ENCODE measurements around the gene CDADC1. TPM values are rescaled to one million over a fixed set of nuclear protein-coding genes. Genes with fewer than 3 reads are reported as not detected.
A peak's percentile ranks its signal among the peaks of the same experiment; 100 is the strongest.

The CDADC1 gene
- total RNA-seq, 3 donors from 2014 or later = 7.6 to 14.1 (median 7.9) TPM

DNA sequence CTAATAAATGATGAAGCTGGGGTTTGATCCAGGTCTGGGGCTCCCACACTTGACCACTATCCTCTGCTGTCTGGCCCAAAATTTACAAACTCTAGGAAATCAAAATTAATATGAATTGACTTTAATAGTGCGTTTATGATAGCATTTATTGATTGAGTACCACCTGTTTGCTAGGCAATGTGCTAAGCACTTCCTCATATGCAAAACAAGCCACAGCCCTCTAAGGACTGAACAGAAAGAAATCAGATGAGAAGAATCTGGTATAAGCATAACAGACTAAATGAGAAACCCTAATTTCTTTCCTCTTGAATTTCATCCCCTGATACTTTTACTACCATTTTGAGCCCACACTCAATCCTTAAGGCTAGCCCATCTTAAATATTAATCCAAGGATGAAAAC is 34.2 kb upstream of the CDADC1 start:
- H3K4me3 ChIP-seq = no peak overlapping the region
- intact Hi-C loops (cut with DNase I, micrococcal nuclease) = no loop called here
- H3K4me1 ChIP-seq (ENCODE audit: low read depth) = peaks cover 6% of the 10 kb centered on the region
- no peak for TF ChIP-seq CTCF (IDR thresholded peaks at IDR 0.05)
- H3K9me3 ChIP-seq = no peaks in the 10 kb centered on the region
- DNase-seq (no peak), ATAC-seq (no peak)
- H3K36me3 ChIP-seq (ENCODE audit: low read depth) = no peaks in the 10 kb centered on the region

DNA sequence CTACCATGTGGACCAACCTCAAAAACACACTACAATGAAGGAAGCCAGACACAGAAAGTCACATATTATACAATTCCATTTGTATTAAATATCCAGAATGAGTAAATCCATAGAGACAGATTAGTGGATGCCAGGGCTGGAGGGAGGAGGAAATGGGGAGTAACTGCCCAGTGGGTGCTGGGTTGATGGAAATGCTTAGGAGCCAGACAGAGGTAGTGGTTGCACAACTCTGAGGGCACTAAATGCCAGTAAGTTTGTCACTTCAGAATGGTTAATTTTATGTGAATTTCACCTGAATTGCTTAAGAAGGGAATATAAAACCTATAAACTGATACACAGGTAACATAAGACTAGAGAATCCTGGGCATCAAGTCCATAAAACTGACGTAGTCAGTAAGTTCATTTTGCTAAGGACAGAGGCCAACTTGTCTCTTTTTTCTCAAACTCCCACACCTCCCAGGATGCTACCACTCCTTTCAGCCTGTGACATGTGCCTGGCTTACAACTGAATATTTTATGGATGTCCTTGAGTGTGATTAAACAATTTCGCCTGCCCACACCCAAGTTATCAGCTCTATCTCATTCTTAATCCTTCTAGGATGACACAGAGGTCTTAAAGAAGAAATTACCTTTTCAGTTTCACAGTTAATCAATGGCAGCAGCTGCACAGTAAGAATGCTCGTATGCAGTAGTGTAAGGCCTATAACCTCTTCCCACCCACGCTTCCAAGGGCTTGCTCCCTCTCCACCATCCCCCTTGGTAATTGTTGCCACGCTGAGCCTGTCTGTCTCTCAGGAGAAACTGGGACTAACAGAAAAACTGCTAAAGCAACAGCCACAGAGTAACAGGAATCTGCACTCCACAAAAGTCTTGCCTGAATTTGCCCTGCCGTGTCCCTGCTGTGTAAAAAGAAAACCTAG is 33.5 kb upstream of the CDADC1 start:
- Histone ChIP-seq H3K9me3 (no peaks in the 10 kb centered on the region), H3K4me1 (ENCODE audit: low read depth) (peaks cover 6% of the 10 kb centered on the region), H3K4me3 (no peak overlapping the region), H3K36me3 (ENCODE audit: low read depth) (no peaks in the 10 kb centered on the region)
- ATAC-seq (peak; percentile 53), DNase-seq (no peak)
- intact Hi-C loops (cut with DNase I, micrococcal nuclease) = no loop called here
- TF ChIP-seq CTCF (IDR thresholded peaks at IDR 0.05) = no peak

DNA sequence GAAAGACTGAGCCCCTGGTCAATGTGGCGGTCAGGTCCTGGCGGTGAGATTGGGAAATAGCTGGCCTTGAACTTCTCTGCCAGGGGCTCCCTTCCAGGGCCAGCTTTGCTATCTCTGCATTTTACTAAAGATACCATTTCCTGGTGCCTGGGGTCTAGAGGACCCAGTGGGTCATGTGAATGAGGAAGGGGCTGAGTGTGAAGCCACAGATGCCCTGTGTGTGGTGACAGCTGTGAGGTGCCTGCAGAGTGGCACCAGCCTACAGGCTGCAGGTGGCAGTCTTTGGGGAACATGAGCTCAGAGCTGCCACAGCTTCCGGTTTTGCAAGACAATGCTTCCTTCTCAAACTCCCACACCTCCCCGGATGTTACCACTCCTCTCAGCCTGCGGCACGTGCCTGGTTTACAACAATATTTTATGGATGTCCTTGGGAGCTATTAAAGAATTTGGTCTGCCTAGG is 32.8 kb upstream of the CDADC1 start:
- Histone ChIP-seq H3K4me1 (ENCODE audit: low read depth) (peaks cover 6% of the 10 kb centered on the region), H3K9me3 (no peaks in the 10 kb centered on the region), H3K4me3 (no peak overlapping the region), H3K36me3 (ENCODE audit: low read depth) (no peaks in the 10 kb centered on the region)
- intact Hi-C loops (cut with DNase I, micrococcal nuclease) = no loop called here
- DNase-seq (peak; percentile 49 to 71 (median 52)), ATAC-seq (peak; percentile 91)
- TF ChIP-seq CTCF (IDR thresholded peaks at IDR 0.05) = no peak

DNA sequence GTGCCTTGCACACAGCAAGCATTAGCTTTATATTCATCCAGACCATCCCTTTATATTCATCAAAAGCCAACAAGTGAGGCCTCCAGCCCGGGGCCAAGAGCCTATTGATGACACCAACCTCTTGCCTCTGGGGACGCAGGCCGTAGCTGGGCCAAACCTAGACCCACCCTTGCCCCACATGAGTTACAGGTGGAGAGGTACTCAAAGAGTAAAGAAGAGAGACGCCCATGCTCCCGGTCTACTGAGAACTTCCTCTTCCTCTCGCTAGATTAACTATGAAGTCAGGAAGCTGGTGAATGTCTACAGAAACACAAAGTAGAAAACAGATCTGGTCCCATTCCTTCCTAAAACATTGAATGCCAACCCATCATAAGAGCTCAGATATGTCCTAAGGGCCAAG is 31.4 kb upstream of the CDADC1 start:
- Histone ChIP-seq H3K4me1 (ENCODE audit: low read depth) (peaks cover 11% of the 10 kb centered on the region), H3K4me3 (no peak overlapping the region), H3K36me3 (ENCODE audit: low read depth) (no peaks in the 10 kb centered on the region), H3K9me3 (no peaks in the 10 kb centered on the region)
- no peak for TF ChIP-seq CTCF (IDR thresholded peaks at IDR 0.05)
- ATAC-seq = no peak
- intact Hi-C loops (cut with DNase I, micrococcal nuclease) = no loop called here
- DNase-seq = no peak

DNA sequence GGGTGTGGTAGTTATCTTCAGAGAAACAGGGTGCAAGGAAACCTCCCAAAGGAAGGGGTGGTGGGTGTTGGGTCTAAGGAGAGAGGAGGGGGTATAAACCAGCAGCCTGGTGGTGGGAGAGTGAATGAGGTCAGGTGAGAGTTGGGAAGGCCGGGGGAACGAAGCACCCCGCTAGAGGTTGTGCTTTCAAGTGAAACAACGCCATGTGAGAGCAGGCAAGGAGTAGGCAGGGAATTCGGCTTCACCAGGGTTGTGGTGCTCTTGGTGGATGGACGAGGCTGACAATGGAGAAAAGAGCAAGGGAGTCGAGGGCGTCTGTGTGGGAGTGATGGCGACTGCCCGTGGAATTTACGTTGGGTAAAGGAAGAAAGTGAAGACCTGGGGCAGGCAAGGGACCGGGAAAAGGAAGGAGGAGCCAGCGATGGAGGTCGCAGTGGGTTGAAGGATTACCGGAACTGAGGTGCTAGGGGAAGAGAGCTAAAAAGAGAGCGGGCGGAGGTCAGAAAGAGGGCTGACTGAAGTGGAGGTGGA is 29.7 kb upstream of the CDADC1 start:
- ATAC-seq (no peak), DNase-seq (no peak)
- intact Hi-C loops (cut with DNase I, micrococcal nuclease) = no loop called here
- Histone ChIP-seq H3K9me3 (no peaks in the 10 kb centered on the region), H3K4me1 (ENCODE audit: low read depth) (peaks cover 11% of the 10 kb centered on the region), H3K36me3 (ENCODE audit: low read depth) (no peaks in the 10 kb centered on the region), H3K4me3 (no peak overlapping the region)
- no peak for TF ChIP-seq CTCF (IDR thresholded peaks at IDR 0.05)

Measured in mucosa of descending colon (tissue), 3 donors.